GM19328 (cell line): ENCODE measurements around the gene DCAF12L2.
"Not testable (repeated sequence)": the region's sequence is repeated elsewhere in the genome, so short reads cannot be mapped to it uniquely, and the experiment has no call there.

ENCODE experiments used
- ATAC-seq: cut with Tn5 transposase; IDR thresholded peaks from one replicate; pipeline ENCODE4 v1.9.1; 2021; ENCODE audit warnings: mild to moderate bottlenecking, moderate library complexity; ENCODE audit not compliant: unreplicated experiment

Gene DCAF12L2

DNA sequence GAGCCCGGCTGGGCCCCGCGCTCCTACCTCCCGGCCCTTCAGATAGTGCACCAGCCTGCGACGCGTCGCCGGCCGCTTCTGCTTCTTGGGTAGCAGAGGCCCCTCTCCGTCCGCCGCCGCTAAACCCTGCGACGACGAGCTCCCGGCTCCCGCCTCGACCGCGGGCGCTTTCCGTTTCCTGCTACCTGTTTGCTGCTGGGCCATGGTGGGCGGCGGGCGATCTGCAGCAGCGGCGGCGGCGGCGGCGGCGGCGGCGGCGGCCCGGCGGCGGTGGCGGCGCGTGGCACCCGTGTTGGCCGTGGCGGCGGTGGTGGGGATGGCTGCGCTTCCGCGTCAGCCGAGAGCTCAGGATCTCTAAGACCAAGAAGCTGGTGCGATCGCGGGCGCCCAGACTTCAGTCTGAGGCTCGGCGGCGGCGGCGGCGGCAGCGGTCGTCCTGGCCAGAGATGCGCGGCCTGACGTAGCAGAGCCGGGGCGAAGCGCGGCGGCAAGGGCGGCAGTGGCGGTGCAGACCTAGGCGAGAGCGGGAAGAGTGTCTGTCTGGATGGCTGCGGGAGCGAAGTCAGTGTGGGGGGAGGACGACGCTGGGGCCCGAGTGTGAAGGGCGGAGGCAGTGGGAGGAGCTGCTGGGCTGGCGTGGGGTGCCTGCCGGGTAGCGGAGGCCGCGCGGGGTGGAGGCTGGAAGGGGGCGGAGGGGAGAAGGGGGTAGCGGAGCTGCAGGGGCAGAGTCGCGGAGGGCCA is at the start of gene DCAF12L2:
TSS of gene DCAF12L2 (minus strand) at position 569 of the 741 bp plus-strand sequence. CDS start at position 204, 365 bp downstream.
- ATAC-seq = no peak

DNA sequence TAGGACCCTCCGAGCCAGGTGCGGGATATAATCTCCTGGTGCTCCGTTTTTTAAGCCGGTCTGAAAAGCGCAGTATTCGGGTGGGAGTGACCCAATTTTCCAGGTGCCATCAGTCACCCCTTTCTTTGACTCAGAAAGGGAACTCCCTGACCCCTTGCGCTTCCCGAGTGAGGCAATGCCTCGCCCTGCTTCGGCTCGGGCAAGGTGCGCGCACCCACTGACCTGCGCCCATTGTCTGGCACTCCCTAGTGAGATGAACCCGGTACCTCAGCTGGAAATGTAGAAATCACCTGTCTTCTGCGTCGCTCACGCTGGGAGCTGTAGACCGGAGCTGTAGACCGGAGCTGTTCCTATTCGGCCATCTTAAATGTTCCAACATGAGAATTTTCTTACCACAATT is 24.8 kb upstream of the DCAF12L2 start:
- ATAC-seq = not testable (repeated sequence)

DNA sequence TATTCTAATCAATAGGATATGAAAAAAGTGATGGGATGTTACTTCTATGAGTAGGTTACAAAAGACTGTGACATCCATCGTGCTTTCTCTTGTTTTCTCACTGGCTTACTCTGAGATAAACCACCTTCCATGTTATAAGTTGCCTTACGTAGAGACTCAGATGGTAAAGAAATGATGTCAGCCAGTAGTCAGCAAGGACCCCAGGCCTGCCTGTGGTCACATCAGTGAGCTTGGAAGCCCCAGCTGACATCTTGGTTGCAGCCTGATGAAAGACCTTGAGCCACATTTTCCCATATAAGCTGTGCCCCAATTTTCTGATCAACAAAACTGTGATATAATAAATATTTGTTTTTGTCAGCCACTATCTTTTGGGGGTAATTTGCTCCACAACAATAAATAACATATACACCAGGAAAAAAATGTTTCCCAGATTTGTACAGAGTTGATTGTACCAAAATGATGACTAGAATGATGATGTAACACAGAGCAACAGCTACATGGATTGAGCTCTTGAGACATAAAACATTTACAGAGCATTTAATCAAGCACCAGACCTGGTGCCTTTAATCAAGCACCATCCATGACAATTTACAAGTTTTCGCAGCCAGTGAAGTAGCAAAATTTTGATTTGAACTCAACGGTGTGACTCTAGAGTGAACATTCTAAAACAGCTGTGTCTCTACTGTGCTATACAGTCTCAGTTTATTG is 11.2 kb upstream of the DCAF12L2 start:
- no peak for ATAC-seq

- no peak for ATAC-seq
Observed at GRCh38 chrX:126170720-126171119, 4.6 kb upstream of the DCAF12L2 start.

GRCh38 chrX:126167560-126167959 is 1.5 kb upstream of the DCAF12L2 start:
- ATAC-seq = no peak

DNA sequence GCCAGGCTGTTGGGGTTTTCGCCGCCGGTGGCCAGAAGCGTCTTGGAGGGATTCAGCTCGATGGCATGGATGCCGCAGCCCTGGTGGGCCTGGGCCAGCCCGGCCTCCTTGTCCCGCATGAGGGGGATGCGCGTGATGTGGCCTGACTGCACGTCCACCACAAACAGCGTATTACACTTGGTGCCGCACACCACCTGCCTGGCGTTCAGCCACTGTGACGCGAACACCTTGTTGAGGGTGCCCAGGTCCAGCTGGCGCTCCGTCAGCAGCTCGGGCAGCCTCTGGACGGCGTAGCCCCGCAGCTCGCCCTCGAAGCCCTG is 728 bp downstream of the DCAF12L2 start:
- ATAC-seq = no peak

DNA sequence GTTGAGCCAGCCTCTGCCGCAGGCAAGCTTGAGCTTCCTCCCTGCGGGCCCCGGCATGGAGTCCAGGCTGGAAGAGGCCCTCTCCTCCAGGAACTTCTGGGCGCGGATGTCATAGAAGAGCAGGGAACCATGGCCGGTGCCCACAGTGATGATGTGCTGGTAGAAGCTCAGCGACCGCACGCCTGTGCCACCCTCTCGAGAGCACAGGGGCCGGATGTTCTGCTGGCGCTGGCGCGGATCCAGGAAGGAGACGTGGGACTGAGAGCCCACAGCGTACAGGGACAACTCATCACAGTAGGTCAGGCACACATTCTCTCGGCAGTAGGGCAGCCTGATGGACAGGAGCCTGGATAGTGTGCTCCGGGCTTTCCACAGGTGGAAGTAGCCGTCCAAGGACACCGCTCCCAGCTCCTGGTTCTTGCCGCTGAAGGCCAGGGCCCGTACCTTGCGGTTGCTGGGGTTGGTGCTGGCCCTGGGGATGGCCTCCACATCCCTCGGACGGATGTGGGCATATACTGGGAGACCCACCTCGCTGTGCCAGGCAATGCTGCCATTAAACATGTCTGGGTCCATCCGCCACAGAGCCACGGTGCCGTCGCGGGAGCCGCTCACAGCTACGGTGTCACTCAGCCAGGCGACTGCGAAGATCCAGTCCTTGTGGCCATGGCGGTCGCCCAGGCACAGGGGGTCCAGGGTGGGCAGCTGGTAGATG is 1.2 kb downstream of the DCAF12L2 start:
- ATAC-seq = no peak

DNA sequence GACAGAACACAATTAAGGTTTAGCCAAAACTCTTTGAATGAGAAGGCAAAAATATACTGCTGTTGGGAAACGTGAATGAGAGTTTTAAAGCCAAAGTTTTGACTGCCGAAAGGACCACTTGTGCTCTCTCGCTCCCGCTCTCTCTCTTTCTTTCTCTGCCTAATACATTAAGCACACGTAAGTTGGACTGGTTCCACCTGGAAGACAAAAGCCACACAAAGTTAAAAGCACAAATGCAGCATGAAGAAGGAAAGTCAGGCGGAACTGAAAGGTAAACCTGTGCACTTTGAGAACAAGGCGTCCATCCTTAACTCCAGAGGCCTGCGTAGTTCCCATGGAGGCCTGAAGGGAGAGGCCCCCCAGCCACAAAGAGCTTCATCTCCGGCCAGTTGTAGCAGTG is 1.9 kb downstream of the DCAF12L2 start:
- ATAC-seq = no peak

DNA sequence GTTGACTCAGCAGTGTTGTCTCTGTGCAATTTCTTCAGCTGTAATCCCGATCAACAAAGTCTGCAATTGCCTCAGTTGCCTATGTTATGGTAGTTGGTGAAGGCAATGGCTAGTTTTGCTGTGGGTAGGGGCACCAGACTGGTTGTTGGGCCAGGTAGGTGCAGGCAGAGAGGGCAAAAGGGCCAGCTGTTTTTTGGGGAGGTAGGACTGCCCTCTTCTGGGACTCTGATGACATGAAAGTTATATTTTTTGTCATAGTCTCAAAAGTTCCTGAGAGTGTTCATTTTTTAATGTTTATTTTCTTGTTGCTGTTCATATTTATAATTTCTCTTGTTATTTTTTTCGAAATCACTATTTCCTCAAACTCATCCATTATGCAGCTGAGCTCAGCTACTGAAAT is 25.1 kb downstream of the DCAF12L2 start:
- ATAC-seq = no peak

- no peak for ATAC-seq
Observed at GRCh38 chrX:126137899-126138298, 28.2 kb downstream of the DCAF12L2 start.

- no peak for ATAC-seq
Observed at GRCh38 chrX:126124721-126125120, 41.4 kb downstream of the DCAF12L2 start.
